Hippocampal formation (tissue), 2 donors: Measurements from ENCODE around the gene DBX2.
"Not testable (repeated sequence)": the region's sequence is repeated elsewhere in the genome, so short reads cannot be mapped to it uniquely, and the experiment has no call there.

Experiments used
- DNase-seq, 2 donors: peaks; one replicate each; lab custom pipeline; 2025; lab: John Stamatoyannopoulos, UW

DBX2 gene

GRCh38 chr12:45050751-45051571, at the start of gene DBX2:
DBX2 (minus strand) TSS chr12:45051099; CDS start chr12:45050927, 172 bp downstream.
- no peak for DNase-seq

DNA sequence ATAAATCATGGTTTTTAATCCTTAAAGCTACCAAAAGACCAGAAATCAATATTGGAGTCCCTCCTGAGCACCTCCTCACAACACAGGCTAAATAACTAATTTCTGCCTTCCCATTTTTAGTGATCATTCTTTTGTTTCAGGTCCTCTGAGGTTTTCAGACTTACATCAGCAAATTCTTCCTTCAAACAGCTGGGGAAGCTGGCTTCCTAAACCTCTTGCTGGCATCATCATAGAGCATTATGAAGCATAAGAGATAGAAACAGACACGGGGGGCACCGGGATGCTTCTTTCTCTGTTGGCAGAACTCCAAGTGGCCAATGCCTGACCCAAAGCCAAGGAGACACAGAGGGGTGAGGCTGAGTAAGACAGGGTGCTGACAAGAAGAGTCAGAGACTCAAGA, 47.9 kb upstream of the DBX2 start:
- DNase-seq, result no peak

- DNase-seq, result not testable (repeated sequence)
Measured at GRCh38 chr12:45095417-45095816, 44.5 kb upstream of the DBX2 start.

DNA sequence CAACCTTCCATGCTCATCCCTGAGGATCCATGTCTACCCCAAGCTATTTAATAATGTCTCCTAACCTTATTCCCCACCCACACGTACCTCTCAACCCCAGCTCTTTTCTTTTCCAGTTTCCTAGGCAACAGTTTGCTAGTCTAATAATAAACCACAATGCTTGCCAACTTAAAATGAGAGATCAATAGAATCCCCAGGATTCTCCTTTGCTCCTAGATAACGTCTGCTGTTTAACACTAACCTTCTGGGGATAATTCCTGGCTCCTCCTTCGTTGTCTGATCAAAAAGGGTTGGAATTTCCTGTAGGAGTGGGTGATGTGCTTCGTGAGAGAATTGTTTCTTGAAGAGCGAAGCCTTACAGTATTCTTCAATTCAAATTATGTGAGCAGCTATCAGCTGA, 42.2 kb upstream of the DBX2 start:
- no peak for DNase-seq

GRCh38 chr12:45089411-45090075, 38.6 kb upstream of the DBX2 start:
- DNase-seq, result no peak

DNA sequence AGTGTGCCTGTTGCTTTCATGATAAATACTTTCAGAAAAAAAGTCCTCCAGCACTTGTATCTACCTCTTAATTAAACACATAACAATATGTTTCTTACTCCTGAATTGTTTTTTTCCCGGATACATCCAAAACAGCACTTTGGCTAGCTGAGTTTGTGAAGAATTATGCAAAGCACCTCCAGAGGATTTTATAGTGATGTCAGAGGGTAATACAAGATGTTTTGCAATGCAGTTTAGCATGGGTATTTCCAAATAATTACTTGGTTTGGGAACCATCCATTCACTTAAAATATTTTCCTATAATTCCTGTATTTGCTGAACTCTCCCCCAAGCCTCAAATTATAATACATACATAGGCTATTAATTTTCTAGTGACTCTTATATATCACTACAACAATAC, 37.7 kb upstream of the DBX2 start:
- no peak for DNase-seq

GRCh38 chr12:45084248-45084647, 33.3 kb upstream of the DBX2 start:
- not testable (repeated sequence) for DNase-seq

- no peak for DNase-seq
Measured at GRCh38 chr12:45077251-45077650, 26.4 kb upstream of the DBX2 start.

- DNase-seq, result no peak
Measured at GRCh38 chr12:45076417-45077026, 25.6 kb upstream of the DBX2 start.

- no peak for DNase-seq
Measured at GRCh38 chr12:45075587-45076282, 24.8 kb upstream of the DBX2 start.

- no peak for DNase-seq
Measured at GRCh38 chr12:45065125-45065626, 14.3 kb upstream of the DBX2 start.

GRCh38 chr12:45060976-45061375, 10.1 kb upstream of the DBX2 start:
- DNase-seq, result no peak

DNA sequence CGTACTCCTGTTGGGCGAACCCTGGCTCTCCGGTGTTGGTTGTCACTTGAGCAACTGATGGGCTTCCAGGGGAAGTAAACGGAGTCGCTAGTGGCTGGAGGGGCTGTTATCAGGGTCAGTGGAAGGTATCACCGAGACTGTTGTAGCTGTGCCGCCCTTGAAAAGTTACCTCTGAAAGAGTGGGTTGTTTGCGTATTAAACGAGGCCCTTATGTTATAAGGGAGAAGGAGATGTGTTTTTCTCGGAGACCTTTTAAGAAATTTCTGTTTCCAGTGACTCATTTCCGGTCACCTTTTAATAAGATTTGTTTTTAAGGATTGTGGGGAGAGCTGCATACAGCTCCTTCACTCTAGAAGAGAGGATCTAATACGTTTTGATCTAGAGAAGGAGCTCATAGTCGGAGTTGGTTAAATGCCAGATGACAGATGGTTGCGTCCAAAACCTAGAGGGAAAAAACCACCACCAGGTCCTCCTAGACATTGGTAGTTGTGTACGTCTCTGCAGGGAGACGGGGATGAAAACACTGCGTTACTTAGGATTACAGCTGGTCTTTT, 750 bp upstream of the DBX2 start:
- DNase-seq, result no peak

DNA sequence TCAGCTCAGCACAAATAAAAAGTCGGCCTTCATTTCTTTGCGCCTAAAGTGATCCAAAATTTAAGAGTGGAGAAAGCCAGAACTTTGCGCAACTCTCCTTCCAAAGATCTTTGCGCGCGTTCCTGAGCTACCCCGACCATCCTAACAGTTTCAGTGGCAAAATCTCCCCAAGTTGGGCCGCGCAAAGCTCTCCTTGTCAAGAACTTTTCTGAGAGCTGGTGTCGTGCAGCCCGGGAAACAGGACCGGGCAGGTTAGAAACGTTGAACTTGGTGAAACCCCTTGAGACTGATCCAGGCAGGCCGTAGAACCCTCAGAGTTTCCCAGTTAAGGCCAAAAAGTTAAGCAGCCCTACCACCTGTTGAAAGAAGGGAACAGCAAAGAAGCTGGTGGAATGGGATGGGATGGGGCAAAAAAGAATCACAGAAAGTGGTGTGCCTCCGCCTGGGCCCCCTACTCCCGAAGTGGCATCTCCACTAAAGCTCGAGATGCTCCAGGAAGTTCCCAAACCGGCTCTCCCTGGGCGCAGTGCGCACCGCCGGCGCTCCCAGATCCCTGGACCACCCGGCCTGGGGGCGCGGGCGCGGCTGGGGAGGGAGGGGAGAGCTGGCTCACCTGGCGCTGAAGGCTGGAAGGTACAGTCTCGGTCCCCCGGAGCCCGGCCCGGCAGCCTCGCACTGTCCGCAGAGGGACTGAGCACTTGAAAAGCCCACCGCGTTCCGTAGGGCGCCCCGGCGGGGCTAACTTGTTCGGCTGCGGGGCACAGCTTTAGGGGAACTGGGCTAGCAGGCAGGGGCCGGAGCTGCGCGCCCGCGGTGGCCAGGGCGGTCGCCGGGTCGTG, 768 bp downstream of the DBX2 start:
- no peak for DNase-seq

GRCh38 chr12:45042599-45042998, 8.3 kb downstream of the DBX2 start:
- no peak for DNase-seq

- DNase-seq, result no peak
Measured at GRCh38 chr12:45040977-45041376, 9.9 kb downstream of the DBX2 start.

DNA sequence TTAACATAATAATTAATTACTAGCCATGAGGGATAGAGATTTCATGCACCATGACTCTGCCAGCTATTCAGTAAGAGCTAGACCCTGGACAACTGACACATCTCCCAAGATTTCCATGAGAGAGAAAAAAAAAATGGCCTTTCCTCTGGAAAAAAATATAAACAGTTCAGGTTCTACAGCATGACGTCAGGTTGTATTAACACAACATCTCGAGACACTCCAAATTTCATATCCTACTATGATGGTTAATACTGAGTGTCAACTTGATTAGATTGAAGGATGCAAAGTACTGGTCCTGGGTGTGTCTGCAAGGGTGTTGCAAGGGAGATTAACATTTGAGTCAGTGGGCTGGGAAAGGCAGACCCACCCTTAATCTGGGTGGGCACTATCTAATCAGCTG, 11.1 kb downstream of the DBX2 start:
- DNase-seq, result no peak

- no peak for DNase-seq
Measured at GRCh38 chr12:45034861-45035265, 16.0 kb downstream of the DBX2 start.

DNA sequence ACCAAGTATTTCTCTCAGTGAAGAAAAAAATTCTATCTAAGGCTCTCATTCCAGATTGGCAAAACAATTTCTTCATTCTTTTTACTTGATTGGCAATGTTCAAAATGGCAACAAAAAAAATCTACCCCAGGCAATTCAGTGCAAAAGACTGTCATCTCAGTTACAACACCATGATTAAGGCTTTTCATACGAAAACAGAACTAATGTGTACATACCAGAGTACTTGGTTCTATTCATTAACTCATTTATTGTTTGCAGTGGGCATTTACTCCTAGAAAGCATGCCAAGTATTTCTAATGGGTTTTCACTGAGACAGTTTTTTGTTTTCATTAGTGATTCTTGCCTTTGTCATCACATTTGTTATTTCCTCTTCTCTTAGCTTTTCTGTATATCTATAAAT, 33.0 kb downstream of the DBX2 start:
- DNase-seq, result no peak

DNA sequence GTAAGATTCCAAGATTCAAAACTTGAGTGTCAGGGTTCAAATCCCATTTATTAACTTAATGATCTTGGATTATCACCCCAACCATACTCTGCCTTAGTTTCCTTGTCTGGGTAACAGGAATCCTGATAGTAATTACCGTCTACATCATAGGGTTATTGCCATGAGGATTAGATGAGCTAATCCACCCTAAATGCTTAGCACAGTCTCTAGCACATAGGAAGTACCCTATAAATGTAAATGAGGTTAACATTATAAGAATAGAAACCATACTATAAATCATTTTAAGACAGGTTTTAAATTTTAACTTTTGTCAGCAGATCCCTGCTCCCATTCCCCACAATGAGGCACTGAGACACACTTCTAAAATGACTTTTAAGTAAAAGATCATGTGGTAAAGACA, 36.5 kb downstream of the DBX2 start:
- DNase-seq, result no peak

- DNase-seq, result no peak
Measured at GRCh38 chr12:45012749-45013148, 38.1 kb downstream of the DBX2 start.
